ENCODE measurements around the gene GRSF1.

Gene GRSF1

DNA sequence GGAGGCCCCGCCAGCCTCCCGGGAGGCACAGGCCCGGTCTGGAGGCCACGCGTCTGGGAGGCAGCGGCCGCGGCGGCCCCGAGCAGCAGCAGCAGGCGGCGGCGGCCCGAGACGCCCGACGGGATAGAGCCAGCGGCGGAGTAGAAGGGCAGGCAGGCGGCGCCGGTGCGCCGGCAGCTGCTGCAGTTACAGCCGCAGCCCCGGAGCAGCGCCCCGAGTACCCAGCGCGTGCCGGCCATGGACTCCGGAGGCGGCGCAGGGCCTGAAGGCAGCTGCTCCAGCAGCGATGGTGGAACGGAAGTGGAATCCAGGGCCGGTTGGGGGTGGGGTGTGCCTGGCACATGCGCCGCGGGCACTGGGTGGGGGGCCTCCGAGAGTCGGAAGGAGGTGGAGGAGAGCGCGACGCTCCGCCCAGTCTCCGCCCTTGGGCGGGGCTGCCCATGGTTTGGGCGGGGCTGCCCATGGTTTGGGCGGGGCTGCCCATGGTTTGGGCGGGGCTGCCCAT lies at the start of gene GRSF1:
Gene GRSF1 (minus strand): TSS at position 302 of the 505 bp plus-strand sequence. CDS start 63 bp downstream, at position 239.
- TF ChIP-seq GATA2 (IDR thresholded peaks at IDR 0.05; ENCODE audit: low read depth, low read length), result no peak
- no peak for TF ChIP-seq GATA3 (IDR thresholded peaks at IDR 0.05; ENCODE audit: low read depth, low read length)

- no peak for TF ChIP-seq GATA2 (IDR thresholded peaks at IDR 0.05; ENCODE audit: low read depth, low read length)
- no peak for TF ChIP-seq GATA3 (IDR thresholded peaks at IDR 0.05; ENCODE audit: low read depth, low read length)
Observed at GRCh38 chr4:70885174-70885573, 45.5 kb upstream of the GRSF1 start.

- TF ChIP-seq GATA3 (IDR thresholded peaks at IDR 0.05; ENCODE audit: low read depth, low read length) (no peak), GATA2 (IDR thresholded peaks at IDR 0.05; ENCODE audit: low read depth, low read length) (no peak)
Observed at GRCh38 chr4:70880739-70881138, 41.0 kb upstream of the GRSF1 start.

DNA sequence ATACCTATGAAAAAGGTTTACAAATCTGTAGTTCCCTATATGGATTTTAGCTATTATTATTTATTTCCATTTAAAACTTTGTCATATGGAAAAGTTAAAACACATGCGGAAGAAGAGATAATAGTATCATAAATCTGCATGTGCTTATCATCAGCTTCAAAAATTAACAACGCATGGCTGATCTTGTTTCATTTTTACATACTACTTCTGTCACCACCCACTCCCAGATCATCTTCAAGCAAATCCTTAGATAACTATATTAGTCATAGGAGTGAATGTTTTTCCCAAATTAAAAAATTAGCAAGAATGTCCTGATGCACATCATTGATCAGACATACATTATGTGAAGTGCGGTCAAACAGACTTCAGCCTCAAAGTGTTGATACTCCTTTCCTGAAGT lies 37.9 kb upstream of the GRSF1 start:
- no peak for TF ChIP-seq GATA3 (IDR thresholded peaks at IDR 0.05; ENCODE audit: low read depth, low read length)
- no peak for TF ChIP-seq GATA2 (IDR thresholded peaks at IDR 0.05; ENCODE audit: low read depth, low read length)

DNA sequence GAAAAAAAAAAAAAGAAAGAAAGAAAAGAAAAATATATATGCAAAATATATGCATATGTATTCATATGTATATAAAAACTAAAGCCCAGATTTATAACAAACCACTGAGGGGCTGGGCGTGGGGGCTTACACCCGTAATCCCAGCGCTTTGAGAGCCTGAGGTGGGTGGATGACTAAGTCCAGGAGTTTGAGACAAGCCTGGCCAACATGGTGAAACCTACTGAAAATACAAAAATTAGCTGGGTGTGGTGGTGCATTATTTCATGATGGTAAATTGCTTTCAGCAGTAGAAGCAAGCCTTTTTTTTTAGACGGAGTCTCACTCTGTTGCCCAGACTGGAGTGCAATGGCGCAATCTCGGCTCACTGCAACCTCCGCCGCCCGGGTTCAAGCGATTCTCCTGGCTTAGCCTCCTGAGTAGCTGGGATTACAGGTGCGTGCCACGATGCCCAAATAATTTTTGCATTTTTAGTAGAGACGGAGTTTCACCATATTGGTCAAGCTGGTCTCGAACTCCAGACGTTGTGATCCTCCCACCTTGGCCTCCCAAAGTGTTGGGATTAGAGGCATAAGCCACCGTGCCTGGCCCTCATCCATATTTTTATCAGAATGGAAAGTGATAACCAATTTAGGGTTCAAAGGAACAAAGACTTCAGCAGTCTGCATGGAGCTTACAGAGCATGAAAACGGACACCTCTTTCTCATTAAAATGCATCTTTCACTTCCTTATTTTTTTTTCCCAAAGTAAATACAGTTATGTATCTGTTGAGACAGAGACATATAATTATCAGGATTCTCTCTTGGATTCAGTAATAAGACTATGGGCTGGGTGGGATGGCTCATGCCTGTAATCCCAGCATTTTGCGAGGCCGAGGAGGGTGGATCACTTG lies 34.8 kb upstream of the GRSF1 start:
- TF ChIP-seq GATA2 (IDR thresholded peaks at IDR 0.05; ENCODE audit: low read depth, low read length) (no peak), GATA3 (IDR thresholded peaks at IDR 0.05; ENCODE audit: low read depth, low read length) (no peak)

DNA sequence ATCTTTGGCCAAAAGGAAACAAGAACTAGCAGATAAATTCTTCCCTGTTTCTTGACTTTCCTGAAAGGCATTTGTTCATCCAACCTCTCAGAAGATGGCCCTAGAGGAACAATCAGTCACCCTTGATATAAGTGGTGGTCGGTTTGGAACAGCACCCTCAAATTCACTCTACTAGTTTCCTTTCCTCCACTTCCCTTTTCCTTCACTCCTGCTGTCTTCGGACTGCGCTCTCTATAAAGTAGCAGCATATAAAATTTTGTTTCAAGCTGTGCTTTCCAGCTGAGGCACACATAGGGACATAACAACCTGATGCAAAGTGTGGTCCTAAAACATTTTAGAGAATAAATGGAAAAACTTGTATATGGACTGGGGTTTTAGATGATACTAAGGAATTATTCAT lies 33.5 kb upstream of the GRSF1 start:
- no peak for TF ChIP-seq GATA2 (IDR thresholded peaks at IDR 0.05; ENCODE audit: low read depth, low read length)
- no peak for TF ChIP-seq GATA3 (IDR thresholded peaks at IDR 0.05; ENCODE audit: low read depth, low read length)

DNA sequence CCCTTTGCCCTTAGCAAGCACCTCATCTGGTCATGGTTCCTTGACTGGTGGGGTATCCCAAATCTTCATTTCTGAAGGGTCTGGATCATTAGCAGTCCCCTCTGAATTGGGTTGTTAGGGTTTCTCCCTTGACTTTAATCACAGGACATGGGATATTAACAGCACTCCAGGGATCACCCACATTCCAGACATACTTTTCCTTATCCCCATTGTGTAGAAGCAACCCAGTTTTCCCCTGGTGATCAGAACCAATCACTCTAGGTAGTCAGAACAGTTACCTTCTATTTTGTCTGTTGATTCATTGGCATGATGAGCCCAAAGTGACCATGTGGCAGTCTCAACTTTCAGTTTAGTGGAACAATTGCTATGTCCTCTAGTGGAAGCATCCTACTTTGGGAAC lies 29.1 kb upstream of the GRSF1 start:
- TF ChIP-seq GATA3 (IDR thresholded peaks at IDR 0.05; ENCODE audit: low read depth, low read length), result no peak
- no peak for TF ChIP-seq GATA2 (IDR thresholded peaks at IDR 0.05; ENCODE audit: low read depth, low read length)

DNA sequence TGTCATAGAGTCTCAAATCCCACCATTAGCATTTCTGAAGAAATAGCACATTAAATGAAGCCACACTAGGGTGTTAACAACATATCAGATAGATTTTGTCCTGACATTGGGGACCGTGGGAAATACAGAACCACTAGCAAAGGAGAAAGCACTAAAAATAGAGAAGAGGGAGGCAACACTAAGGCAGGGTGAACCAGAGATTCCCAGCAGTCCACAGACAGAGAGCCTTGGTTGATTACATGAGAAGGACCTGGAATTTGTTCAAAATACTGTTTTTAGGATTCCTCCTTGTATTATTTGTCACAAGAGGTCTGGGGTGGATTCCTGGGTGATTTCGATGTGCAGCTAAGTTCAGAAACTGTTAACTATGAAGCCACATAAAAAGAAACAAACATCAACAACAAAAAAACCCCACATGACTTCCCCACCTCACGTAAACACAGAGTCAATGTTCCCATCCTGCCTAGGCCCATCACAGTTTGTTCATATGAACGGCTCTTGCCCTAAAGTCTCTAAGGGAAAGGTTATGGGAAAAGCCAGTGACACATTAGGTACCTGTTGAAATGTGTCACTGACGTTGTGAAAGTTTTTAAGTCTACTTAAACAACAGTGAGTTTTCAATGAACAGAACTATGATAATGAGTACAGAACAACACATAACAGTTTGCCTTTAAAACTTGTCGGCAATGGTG lies 23.6 kb upstream of the GRSF1 start:
- TF ChIP-seq GATA2 (IDR thresholded peaks at IDR 0.05; ENCODE audit: low read depth, low read length), result no peak
- no peak for TF ChIP-seq GATA3 (IDR thresholded peaks at IDR 0.05; ENCODE audit: low read depth, low read length)

DNA sequence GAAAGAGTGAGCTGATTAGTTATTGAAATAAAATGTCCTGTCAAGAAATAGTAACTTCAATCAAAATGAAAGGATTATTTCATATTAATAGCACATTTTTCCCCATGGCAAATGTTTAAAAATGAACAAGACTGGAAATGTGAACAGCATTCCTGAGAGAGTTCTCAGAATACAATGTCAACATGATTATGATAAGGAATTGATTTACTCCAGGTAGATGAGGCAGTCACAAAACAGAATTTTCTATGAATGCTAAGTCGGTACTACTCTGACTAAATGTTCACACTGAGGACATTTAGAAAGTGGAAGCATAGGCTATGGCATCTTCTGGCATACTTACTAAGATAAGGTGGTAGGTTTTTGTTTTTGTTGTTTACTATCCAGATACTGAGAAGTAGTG lies 19.4 kb upstream of the GRSF1 start:
- no peak for TF ChIP-seq GATA2 (IDR thresholded peaks at IDR 0.05; ENCODE audit: low read depth, low read length)
- TF ChIP-seq GATA3 (IDR thresholded peaks at IDR 0.05; ENCODE audit: low read depth, low read length), result no peak

- TF ChIP-seq GATA3 (IDR thresholded peaks at IDR 0.05; ENCODE audit: low read depth, low read length) (no peak), GATA2 (IDR thresholded peaks at IDR 0.05; ENCODE audit: low read depth, low read length) (no peak)
Observed at GRCh38 chr4:70858454-70858853, 18.8 kb upstream of the GRSF1 start.

DNA sequence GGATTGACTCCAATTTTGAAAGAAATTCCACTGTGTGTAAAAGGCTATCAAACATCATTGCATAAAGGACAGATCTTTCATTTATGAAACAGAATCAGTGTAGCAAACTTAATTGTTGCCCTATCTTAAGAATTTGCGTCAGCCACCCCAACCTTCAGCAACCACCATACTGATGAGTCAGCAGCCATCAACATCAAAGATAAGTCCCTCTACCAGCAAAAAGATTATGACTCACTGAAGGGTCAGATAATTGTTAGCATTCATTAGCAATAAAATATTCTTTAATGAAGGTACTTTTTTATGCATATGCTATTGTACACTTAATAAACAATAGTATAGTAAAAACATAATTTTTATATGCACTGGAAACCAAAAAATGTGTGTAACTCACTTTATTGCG lies 15.8 kb upstream of the GRSF1 start:
- TF ChIP-seq GATA2 (IDR thresholded peaks at IDR 0.05; ENCODE audit: low read depth, low read length) (no peak), GATA3 (IDR thresholded peaks at IDR 0.05; ENCODE audit: low read depth, low read length) (no peak)

GRCh38 chr4:70849291-70849690 lies 9.6 kb upstream of the GRSF1 start:
- no peak for TF ChIP-seq GATA2 (IDR thresholded peaks at IDR 0.05; ENCODE audit: low read depth, low read length)
- TF ChIP-seq GATA3 (IDR thresholded peaks at IDR 0.05; ENCODE audit: low read depth, low read length), result no peak

DNA sequence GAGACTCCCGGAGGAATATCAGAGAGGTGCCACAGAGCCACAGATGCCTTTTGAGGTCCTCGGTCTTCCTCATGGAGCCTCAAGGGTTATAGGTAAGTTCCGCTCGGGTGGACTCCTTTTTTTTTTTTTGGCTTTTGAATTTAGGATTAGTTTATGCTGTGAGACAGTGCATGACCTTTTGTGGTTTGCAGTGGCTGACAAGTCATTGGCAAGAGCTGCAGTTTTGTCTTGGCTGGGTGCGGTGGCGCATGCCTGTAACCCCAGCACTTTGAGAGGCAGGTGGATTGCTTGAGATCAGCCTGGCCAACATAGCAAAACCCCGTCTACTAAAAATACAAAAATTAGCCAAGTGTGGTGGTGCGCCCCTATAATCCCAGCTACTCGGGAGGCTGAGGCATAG lies 4.5 kb upstream of the GRSF1 start:
- TF ChIP-seq GATA2 (IDR thresholded peaks at IDR 0.05; ENCODE audit: low read depth, low read length), result no peak
- no peak for TF ChIP-seq GATA3 (IDR thresholded peaks at IDR 0.05; ENCODE audit: low read depth, low read length)

DNA sequence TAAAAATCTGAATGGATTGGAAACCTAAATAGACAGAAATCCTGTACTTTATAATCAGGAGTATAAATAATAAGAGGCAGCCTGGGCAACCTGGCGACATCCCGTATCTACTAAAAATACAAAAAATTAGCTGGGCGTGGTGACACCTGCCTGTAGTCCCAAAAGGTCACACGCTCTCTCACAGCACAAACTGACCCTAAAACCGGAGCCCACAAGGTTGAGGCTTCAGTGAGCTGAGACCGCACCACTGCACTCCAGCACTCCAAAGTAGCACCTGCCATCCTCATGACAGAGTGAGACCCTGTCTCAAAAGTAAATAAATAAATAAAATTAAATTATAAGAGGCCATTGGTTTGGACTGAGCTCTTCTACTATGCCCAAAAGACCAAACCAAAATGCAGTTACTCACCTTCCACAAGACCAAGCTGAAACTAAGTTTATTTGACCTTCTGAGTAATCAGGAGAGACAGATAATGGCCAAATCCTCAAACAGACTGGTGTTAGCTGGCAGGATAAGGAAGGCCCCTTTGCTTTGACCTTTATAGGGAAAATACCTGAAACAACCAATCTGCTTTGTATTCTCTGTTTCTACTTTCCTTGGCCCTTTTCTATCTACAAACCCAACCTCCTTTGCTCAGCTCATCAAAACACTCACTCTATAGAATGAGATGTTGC lies 3.2 kb upstream of the GRSF1 start:
- no peak for TF ChIP-seq GATA2 (IDR thresholded peaks at IDR 0.05; ENCODE audit: low read depth, low read length)
- TF ChIP-seq GATA3 (IDR thresholded peaks at IDR 0.05; ENCODE audit: low read depth, low read length), result no peak
